Stimulated activated CD4-positive, alpha-beta T cell treated with anti-CD3 and anti-CD28 coated beads, TNF-alpha, amount 100 ng/mL, for 1 hour (primary cell): Measurements from ENCODE around the gene DPT.

Experiments used
- DNase-seq, 3 donors: peaks; one replicate each; pipeline ENCODE4 v3.0.0-alpha.2; 2020; ENCODE audit warnings: low read depth in 3 of 3, low spot score in 1 of 3

Gene DPT

DNA sequence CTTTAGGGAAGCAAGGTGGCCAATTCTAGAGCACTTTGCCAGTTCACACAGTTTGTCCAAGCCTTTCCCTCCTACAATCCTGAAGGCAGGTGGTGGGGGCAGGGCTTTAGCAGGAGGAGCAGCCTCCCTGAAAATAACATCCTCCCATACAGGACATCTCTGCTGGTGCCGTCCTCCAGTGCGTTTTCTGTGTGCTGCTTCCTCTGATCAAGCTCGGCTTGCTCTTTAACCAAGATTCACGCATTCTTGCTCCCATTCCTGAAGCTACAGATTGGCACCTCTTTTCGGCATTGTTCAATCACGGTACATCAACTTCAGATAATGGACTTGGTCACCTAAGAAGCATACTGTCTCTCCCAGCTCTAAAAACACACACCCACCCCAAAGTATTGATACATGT lies 7.5 kb upstream of the DPT start:
- DNase-seq: no peak

DNA sequence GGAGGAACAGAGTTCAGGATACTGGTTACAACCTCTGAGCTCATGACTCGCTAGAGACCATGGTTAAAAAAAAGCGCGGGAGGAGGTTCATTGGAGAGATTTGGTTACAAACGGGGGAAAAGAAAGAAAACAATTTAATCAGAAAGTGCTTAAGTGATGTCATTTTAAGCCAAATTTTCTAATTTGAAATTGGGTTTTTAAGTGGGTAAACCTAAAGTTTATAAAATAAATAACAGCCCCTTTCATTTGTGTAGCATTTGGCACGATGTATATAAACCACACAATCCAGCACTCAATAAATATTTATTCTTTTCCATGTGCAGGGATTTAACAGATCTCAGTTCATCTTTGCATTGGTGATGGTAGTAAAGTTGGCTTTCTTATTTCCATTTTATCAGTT lies 7.0 kb upstream of the DPT start:
- DNase-seq: no peak

DNA sequence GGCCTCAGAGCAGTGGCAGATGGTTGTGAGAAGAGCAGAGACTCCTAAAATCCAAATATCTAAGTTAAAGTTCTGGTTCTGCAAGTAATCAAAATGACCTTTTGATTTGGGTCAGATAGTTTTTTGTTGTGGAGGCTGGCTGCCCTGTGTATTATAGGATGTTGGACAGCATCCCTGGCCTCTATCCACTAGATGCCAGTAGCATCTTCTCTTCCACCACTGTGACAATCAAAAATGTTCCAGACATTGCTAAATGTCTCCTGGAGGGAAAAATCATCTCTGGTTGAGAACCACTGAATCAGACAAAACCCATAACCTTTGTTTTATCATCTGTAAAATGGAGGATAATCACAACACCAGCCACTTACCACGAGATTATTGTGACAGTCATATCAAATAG lies 5.9 kb upstream of the DPT start:
- DNase-seq: no peak

DNA sequence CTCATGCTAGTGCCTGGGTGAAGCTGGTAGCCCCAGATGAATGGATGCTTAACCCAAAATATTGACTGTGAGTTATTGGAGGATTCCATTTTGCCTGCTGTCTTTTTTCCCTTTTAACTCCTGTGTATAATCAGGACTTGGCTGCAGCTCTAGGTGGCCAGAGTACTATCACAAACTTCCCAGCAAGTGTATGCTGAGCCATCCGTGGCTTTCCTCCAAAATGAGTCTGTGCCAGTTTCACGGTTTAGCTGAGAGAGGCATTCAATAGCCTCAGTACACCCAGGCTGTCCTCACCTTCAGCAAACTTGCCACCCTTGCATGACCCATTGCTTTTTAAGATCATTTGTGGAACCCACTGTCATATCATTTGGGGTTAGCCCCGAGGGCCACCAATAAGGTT lies 5.3 kb upstream of the DPT start:
- DNase-seq: no peak

DNA sequence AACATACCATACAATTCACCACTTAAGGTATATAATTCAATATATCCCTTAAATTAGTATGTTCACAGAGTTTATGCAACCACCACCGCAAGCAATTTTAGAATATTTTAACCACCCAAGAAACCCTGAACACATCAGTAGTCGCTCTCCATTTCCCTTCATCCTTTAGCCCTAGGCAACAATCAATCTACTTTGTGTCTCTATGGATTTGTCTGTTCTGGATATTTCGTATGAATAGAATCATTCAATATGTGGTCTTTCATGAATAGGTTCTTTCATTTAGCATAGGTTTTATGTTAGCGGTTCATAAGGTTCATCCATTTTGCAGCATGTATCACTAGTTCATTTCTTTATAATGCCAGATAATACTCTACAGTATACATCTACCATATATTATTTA lies 4.2 kb upstream of the DPT start:
- no peak for DNase-seq

GRCh38 chr1:168732736-168733135 lies 3.7 kb upstream of the DPT start:
- DNase-seq: no peak

DNA sequence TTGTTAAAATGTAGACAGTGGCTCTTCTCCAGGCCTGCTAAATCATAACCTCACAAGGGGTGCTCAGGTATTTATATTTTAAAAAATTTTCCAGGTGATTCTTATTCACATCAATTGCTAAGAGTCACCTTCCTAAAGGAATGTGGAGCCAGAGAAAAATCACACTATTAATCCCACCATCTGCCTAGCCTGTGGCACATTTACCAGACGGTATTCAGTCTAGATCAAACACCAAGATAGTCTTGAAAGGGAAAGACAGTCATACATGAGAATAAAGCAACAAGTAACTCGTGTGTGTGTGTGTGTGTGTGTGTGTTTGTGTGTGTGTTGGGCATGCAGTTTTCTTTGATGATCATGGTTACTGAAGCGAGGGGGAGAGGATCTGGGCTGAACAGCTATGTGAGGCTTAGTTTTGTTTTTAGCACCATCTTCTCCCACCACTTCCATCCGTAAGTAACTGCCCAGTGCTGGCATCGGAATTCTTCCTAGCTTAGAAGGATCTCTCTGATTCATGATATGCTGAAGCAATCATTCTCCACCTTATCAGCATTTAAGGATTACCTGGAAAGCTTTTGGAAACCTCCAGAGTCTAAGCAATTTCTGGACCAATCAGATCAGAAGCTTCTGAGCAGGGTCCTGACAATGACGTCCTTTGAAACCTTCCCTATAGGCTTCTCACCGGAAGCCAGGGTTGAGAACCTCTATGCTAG lies 2.4 kb upstream of the DPT start:
- no peak for DNase-seq

GRCh38 chr1:168729405-168729802 lies 398 bp upstream of the DPT start:
- DNase-seq: no peak

DNA sequence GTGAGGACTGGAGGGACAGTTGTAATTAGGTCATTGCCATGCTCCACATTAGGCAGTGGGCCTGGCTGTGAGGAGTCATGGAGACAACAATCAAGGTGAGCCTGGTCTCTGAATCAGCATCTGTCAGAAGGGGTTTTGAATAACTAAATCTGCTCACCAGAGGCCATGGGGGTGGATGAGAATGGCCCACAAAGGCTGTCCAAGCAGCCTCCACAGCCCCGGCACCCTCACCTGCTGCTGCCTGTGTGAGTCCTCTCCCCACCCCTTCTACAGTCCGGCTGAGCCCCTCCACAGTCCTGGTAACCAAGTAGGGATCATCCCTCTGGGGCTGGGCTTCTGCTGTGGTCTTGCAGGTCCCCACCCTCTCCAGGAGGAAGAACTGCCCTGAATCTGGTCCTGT lies 2.3 kb downstream of the DPT start:
- no peak for DNase-seq

GRCh38 chr1:168726281-168726680 lies 2.7 kb downstream of the DPT start:
- DNase-seq: no peak

DNA sequence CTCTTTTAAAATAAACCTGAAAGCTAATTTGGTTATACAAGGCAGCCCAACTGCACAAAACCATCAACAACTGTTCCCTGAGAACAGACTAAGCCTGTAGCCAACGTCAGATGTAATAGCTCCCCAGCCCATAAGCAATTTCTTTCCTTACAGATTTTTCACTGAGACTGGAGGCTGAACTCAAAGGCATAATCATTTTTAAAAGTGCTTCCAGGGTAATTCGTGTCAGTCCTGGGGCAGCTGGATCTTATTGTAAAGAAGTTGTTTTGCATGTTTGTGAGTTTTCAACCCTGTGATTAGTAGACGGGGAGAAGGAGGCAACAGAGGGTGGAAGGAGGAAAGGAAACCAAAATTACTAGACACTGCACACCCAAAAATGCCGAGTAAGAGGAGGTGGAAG lies 3.2 kb downstream of the DPT start:
- DNase-seq: no peak

DNA sequence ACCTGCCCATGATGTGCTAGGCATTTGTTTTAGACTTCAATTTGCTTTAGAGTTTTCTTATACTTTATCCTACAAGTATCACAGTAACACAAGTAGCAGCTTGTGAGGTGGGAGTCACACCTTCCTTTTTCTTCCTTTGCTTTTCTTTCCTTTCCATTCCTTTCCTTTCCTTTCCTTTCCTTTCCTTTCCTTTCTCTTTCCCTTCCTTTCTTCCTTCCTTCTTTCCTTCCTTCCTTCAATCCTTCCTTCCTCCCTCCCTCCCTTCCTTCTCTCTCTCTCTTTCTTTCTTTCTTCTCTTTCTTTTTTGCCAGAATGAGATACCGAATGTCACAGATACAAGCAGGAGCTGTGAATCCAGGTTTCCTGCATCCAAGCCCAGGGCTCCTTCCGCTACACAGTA lies 3.9 kb downstream of the DPT start:
- no peak for DNase-seq

DNA sequence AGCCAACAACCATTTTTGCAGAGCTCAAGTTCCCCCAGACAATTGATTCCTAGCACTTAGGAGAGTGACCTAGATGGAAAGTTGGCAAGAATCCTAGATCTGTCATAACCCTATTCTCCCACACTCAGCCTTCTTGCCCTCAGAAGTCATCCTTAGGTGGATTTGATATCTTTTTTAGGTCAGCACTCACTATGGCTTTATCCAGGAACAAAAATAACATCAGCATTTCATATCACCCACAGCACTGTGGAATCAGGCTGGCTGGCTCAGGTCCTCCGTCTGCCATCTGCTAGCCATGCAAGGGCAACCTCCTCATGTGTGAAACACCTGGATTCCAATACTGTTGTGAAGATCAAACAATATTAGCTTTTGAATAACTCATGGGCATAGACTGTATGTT lies 6.0 kb downstream of the DPT start:
- no peak for DNase-seq

GRCh38 chr1:168720839-168721238 lies 8.2 kb downstream of the DPT start:
- no peak for DNase-seq

GRCh38 chr1:168719306-168720111 lies 9.5 kb downstream of the DPT start:
- no peak for DNase-seq

DNA sequence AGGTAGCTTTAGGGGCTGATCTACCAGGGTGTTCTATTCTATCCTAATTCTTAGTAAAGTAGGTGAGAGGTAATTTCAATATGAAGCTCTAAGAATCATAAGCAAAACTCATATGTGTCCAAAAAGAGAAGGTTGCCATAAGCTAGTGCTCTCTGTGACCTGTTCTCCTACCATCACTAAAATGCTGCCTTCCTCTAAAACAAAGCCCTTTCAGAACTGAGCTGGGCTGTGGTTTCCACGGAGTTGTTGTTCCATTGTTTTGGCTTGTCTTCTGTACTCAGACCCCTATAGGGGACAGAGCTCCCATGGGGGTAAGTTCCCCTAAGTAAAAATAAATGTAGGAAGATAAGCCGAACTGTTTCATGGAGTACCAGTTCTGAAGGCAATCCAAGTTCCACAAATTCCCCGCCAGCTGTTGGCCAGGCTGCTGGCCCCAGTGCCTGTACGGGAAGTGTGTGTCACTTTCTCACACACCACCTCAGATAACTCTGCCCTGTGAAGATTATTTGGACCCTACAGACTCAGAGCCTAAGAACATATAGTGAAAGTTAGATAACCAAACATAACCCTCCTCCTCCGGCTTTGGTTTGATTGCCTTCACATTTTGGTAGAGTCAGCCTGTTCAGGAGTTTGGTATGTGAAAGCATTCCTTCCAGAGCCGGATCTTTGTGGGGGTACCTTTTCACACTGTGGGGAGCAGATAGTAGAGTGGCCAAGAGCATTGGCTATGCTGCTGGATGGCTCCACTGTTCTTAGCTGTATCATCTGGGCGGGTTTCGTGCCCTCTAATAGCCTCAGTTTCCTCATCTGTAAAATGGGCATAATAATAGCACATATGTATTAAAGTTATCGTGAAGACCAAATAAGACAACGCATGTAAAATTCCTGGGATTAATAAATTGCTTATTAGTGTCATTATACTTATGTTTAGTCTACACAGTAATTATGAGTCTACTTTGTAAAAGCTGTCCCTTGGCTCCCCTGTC lies 10.8 kb downstream of the DPT start:
- no peak for DNase-seq

DNA sequence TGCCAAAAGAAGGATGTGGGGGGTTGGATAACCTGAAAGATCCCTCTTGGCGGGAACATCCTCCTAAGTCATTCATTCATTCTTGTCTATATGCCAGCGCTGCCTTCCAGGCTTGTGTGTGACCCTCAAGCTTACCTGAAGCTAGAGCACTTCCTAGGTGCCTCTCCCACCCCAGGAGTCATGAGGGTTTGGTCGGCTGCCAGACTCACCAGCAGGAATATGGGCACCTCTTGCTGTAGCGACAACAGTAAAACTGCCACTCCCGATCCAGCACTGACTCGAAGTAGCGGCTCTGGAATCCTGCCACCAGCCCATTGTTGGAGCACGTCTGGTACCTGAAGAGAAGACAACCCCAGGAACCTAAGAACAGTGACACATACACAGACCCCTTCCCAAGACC lies 15.0 kb downstream of the DPT start:
- DNase-seq: no peak

DNA sequence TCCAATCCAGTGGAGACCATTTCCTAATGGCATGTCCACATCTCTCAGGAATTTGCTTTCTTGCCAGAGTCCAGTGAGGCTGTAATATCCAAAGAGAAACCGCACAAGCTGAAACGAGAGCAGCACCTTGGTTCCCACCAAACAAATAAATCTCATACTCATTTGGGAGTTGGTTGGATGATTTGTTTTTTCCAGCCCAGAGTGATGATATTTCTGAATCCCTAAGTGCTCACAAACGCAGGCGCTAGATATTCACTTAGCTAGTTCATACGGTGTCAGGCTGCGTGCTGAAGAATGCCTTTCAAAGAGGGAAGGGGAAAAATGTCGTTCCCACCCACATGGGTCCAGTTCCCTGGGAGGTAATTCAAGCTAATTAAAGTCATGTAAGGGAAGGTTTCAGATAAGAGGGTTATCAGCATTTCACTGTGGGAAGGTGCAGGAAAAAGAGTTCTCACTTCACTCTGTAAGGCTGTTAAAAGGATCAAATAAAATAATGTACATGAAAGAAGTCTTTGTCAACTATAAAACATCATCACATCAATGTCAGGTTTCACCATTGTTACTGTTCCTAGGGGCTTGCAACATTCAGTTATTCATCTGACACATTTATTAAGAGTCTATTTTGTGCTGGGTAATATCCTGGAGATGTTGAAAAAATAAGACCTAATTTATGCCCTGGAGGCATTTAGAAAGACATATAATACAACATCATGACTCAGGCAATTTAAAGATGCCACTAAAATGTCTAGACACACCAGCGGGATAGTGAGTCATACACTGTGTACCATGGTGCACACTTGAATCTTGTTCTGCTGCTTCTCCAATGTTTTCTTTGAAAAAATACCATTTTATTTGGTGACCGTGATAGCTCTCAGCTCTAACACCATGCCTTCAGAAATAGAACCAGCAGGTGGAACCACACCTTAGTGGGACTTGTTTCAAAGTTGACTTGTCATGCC lies 19.3 kb downstream of the DPT start:
- no peak for DNase-seq

- DNase-seq: no peak
Observed at GRCh38 chr1:168708698-168709404, 20.2 kb downstream of the DPT start.
